ENCODE measurements around the gene SIDT2.

Gene SIDT2

GRCh38 chr11:117239295-117239694 is 60.8 kb downstream of the SIDT2 start:
- TF ChIP-seq ZC3H10 (CRISPR knock-in tag; IDR thresholded peaks at IDR 0.05) (0 out of 2 replicates have a peak, but pooled peaks have one; percentile 12), OSR1 (CRISPR knock-in tag; IDR thresholded peaks at IDR 0.05) (no peak)
- peak; percentile 100 for ATAC-seq

Data from SK-N-SH treated with all-trans-retinoic acid at 6 μM for 48 hours (cell line).